ENCODE results near the gene CROCC2.

GRCh38 chr2:241036397-241036963 is 130.3 kb downstream of the CROCC2 start:
- TF ChIP-seq POLR2A (IDR thresholded peaks at IDR 0.05) = no peak
- TF ChIP-seq CTCF (IDR thresholded peaks at IDR 0.05) = no peak
- TF ChIP-seq POLR2AphosphoS5 (IDR thresholded peaks at IDR 0.05; ENCODE audit: insufficient read depth in 1 of 2, low read depth in 1 of 2) = no peak
